Measurements from ENCODE around the gene DMWD.

The DMWD gene, protein sequence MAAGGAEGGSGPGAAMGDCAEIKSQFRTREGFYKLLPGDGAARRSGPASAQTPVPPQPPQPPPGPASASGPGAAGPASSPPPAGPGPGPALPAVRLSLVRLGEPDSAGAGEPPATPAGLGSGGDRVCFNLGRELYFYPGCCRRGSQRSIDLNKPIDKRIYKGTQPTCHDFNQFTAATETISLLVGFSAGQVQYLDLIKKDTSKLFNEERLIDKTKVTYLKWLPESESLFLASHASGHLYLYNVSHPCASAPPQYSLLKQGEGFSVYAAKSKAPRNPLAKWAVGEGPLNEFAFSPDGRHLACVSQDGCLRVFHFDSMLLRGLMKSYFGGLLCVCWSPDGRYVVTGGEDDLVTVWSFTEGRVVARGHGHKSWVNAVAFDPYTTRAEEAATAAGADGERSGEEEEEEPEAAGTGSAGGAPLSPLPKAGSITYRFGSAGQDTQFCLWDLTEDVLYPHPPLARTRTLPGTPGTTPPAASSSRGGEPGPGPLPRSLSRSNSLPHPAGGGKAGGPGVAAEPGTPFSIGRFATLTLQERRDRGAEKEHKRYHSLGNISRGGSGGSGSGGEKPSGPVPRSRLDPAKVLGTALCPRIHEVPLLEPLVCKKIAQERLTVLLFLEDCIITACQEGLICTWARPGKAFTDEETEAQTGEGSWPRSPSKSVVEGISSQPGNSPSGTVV

DNA sequence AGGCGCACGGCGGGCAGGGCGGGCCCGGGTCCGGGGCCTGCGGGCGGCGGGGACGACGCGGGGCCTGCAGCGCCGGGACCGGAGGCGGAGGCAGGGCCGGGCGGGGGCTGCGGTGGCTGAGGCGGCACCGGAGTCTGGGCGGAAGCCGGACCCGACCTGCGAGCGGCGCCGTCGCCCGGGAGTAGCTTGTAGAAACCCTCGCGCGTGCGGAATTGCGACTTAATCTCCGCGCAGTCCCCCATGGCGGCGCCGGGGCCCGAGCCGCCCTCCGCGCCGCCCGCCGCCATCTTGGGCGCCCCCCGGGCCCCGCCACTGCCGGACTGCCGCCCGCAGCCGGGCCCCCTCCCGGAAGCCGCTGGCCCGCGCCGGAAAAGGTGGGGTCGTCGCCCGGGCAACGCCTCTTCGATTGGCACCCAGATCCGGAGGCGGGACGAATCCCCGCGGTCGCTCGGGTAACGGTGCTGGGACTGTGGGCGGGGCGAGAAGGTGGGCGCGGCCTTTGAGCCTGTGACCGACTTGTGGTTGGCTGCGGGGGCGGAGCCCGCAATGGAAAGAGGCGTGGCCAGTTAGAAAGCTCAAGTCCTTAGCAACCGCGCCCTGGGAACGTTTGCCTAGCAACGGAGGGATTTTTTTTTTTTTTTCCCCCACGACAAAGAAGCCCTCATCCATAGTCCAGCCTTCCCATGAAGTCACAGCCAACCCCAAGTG is at the start of gene DMWD:
Gene DMWD, minus strand, starts transcription at position 376 of the 708 bp plus-strand sequence. Its CDS starts 89 bp downstream, at position 287.
- peak; percentile 97 for DNase-seq

DNA sequence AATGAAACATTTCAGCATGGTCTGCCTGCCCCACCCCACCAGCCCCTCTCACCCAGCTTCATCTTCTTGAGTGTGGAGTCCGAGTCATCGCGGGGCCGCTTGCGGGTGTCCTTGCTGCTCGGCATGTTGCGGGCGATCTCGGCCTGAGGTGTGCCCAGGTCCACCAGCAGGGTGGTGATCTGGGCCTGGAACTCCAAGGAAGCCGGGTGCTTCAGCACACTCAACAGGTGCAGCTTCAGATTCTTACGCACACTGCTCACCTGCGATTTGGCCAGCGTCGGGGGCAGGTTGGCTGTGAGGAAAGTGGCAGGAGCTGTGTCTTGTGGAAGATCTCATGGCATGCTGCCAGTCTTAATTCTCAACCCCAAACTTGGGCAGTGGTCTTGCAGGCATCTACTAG is 49.6 kb upstream of the DMWD start:
- no peak for DNase-seq

DNA sequence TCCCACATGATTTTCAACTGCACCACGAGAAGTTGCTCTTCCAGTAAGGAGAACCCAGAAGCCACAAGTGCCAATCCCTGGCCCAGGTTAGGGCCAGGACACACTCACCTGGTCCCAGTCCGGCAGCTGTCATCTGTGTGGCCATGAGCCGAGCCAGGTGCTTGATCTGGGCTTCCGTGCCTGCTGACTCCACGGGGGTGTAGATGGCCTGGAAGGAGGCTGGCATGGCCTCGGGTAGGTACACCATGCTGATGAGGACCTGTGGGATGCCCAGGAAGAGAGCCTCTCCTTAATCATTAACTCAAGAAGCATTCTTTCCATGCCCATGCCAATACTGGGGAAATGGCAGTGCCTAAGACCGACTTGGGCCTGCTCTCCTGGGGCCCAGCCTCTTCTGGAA is 42.3 kb upstream of the DMWD start:
- DNase-seq, result no peak

DNA sequence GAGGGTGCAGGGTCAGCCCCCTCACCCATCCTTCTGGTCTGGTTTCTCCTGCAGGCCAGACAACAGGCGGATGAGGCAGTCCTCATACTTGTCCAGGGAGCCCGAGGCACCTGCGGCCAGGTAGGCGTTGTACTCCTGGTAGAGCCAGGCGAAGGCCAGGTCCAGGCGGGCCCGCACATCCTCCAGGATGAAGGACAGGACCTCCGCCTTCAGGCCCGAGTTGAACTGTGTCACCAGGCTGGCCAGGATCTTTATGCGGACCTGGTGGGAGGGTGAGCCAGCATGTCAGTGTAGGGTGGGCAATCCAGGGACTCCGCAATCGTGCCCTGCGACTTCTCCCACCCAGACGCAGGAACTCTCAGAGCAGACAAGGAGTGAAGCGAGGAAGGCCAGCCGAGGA is 36.3 kb upstream of the DMWD start:
- DNase-seq, result no peak

DNA sequence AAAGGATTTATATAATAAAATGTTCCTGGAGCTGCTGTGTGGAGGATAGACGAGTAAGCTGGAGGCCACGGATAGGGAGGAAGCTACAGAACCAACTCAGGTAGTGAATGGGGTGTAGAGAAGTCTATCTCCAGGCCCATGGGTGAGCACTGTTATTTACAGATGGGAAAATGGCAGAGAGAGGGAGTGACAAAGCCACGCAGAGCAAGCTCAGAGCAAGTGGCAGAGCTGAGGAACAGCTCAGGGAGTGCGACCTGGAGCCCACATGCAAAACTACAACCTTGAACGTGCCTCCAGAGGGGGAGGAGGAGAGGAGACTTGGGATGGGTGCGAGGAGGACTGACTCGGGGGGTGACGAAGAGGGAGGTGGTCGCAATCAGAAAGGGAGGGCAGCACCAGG is 35.9 kb upstream of the DMWD start:
- DNase-seq, result no peak

DNA sequence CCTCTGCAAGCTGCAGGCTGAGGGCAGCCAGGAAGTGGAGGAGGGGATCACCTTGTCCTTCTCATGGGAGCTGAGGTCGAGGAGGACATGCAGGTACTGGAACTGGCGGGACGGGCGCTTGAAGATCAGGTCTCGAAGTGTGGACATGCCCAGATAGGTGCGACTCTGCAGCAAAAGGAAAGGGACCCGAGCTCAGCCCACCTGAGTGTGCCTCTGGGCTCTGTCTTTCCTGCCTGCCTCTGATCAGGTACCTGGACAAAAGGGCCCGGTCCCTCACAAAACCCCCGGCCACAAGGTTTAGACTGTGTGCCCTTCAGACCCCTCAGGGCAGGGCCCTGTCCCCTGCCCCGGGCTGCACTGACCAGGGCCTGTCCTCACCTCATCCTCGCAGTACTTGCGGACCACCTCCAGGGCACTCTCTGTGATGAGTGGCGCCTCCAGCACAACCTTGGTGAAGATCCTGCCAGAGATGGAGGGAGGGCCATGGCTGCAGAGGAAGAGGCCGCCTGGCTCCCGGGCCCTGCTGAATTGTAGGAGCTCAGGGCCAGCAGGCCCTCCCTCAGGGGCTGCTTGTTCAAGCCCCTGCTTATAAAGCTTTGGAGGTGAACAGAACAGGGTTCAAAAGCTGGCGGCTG is 34.9 kb upstream of the DMWD start:
- DNase-seq, result no peak

DNA sequence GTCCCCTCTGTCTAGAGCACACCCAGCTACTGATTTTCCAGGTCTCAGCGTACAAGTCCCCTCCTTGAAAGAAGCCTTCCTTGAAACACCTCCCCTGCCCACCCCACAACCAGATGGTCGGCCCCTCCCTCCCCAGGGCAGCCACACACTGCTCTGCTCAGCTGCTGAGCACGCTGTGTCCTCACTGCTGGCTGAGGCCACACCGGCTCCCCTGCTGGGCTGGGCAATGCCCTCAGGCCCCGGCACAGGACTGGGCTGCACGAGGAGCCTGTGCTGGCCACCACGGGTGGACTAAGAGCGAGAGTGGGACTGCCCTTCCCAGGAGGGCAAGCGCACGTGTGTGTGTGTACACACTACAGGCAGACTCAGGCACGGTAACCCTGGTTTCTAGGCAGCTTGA is 34.3 kb upstream of the DMWD start:
- no peak for DNase-seq

DNA sequence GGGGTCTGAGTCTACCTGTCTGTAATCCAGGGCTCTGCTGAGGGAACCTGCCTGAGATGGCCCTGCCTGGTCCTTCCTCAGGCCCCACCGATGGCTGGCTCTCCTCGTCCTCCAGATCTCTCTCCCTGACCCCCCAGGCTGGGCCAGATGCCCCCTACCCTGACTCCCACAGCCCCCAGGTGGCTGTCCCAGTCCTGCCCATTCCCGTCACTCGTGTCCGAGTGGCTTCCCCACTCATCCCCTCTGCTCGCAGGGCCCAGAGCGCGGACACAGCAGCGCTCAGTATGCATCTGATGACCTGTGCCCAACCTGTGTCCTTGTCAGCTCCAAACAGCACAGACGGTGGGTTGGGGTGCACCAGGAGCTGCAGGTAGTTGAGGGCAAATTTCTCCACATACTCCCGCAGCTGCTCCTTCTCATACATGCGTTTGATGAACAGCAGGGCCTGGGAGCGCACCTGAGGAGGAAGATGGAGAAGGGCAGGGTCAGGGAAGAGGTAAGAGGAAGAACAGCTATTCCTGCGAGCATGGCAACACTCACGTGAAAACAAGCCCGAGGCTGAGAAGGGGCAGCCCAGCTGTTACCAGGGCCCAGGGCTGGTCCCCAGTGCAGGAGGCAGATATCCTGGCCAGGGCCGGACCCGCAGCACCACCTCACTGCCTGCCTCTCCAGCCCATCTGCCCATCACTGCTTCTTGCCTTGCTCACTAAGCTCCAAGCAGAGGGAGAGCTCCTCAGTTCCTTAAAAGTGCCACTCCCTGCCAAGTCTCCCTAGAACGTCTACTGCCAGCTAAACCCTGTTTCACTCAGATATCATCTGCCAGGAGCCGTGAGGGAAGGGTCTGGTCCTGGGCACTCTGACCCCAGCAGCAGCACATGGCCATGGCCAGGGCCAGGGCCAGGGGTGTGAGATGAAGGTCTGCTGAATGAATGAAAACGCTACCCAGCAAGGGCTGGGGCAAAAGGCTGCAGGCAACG is 33.6 kb upstream of the DMWD start:
- no peak for DNase-seq

DNA sequence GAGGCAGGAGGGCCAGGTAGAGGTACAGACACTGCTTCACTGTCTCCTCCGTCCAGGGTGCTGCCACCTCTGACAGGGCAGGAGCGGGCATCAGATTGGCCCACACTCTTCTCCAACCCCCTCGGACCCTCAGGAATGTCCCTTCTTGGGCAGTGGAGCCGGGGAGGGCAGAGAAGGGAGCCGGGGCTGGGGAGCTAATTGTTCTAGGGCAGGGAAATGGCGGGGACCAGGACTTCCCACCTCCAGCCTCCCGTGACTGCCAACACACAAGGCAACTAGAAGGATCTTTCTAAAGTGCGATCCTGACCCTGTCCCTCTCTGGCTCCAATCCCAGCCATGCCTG is 32.6 kb upstream of the DMWD start:
- DNase-seq, result no peak

DNA sequence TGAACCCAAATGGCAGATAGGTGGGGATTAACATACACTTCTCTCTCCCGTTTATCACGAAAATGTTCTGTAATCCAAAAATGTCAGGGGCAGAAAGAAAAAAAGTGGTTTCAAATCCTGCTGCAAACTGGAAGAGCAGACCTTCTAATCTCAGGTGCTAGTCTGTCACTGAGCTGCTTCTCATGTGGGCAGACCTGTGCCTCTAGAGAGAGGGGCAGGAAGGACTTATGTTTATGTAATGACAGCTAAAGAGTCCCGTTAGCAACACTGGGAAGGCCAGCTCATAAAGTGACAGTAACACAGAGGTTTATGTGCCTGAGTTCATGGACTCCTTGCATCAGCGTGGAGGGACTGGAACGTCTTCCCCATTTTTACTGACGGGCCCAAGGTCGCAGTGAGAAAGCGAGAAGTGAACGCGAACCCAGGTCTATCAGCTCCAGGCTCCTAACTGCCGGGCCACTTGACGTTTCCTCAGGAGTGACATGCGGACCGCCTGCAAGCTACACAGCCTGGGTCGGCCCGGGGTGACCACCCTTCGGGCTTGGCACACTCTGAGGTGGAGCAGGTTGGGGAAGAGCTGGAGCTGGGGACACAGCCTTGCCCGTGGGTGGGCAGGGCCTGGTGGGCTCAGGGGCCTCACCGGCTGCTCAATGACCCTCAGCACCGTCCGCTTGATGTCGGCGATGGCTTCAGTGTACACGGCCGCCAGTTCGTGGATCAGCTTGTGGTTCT is 32.1 kb upstream of the DMWD start:
- DNase-seq, result no peak

DNA sequence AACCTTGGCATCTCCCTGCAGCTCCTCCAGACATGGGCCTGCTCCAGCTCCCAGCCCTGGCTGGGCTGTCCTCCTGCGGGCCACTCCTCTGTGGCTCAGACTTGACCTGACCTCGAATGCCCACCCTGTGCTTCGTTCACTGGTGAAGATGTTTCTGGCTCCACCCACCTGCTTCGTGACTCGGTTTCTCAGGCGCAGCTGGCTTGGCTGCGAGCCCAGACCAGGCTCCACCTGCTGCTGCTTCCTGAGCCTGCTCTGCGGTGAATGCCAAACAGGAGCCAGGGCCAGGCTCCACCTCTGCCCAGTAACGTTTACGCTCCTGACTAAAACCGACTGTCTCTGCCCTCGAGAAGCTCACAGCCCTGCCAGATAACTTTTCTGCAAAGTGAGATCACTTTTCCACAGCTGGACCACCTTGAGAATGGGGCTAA is 31.4 kb upstream of the DMWD start:
- DNase-seq, result peak; percentile 25

DNA sequence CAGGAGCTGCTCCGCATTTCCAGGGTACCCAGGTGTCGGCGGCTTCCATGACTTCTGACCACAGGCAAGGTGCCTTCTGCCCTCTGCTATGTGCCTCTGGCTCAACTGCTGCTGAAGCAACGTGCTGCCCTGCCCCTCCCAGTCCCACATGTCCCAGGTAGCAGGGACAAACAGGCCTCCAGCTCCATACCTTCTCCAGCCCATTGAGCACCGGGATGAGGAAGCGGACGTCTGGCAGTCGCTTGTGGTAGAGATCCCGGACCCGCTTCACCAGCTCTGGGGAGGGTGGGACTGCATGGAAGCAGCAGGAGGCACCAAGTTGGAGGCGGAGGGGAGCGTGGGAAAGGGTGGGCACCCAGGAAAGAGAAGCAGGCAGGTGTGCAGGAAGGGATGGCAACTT is 30.5 kb upstream of the DMWD start:
- DNase-seq, result no peak

DNA sequence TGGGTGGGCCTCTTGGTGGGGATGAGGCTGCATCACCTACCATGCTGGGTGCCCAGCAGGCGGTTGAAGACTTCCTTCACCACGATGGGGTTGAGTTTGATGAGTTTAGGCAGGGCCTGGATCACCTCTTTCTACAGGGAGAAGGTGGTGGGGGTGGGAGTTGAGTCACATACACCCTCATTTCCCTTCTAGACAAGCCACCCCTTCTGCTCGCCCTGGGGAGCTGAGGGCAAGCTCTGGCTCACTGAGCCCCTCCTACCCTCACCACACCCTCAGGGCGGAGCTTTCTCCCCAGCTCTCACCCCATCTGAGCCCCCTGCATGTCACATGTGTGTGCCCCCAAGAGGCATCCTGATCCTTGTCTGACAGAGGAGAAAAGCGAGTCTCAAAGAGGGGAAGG is 30.1 kb upstream of the DMWD start:
- no peak for DNase-seq

DNA sequence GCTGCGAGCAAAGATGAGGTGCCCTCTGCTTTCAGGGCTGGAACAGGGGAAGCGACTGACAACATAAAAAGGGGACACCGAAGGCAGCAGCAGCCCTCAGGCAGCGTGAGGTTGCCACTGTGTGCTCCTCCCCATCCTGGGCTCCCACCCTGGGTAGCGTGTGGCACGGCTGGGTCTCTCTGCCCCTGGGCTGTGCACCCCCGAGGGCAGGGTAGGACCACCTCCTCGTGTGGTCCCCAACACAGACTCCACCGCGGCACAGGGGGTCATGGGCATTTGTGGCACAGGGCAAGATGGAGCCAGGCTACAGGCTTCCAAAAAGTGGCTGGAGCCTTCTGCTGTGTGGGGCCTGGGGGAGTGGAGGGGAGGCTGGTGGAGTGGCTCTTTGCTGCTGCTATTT is 28.9 kb upstream of the DMWD start:
- DNase-seq, result no peak

DNA sequence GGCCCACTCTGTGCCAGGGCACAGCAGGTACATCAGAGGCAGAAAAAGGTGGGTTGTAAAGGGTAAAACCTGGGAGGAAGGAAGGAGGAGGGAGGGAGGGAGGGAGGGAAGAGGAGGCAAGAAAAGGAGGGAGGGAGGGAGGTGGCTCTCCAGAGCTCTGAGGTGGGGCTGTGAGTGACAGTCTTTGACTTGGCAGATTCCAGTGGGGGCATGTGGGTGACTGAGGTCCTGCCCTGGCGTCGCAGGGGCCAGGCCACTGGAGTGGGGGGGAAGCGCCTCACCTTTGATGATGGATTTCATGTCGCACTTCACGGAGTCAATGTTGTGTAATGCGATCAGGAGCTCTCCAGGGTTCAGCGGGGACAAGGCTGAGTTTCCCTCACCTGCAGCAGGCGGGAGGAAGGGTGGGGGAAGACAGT is 28.5 kb upstream of the DMWD start:
- no peak for DNase-seq

DNA sequence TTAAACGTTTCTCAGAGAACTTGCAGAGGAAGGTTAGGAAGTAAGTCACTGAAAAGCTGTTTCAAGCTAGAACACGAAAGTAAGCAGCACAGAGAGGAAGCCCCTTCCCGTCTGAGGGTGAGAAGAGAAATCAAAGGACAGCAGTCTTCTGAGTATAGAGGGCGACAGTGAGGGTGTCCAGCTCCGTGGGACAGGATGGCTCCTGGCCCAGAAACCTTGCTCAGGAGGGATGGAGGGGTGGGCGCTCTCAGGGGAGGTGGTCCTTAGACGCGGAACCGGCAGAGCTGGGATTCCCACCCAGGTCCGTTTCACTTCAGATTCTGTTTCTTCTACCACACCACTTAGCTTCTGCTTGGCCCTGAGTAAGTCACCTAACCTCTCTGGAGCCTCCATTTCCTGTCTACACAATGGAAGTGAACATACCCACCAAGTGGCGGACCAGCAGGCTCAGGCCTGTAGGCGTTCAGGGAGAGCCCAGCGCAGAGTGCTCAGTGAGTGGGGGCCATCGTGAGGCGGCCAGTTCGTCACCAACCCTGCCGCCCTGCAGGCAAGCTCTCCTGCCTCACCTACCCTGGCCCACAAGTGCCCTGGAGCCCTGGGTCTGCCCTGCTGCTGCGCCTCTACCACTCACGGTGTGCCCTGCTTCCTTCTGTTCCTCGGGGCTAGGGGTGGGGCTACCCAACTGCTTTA is 27.9 kb upstream of the DMWD start:
- no peak for DNase-seq

DNA sequence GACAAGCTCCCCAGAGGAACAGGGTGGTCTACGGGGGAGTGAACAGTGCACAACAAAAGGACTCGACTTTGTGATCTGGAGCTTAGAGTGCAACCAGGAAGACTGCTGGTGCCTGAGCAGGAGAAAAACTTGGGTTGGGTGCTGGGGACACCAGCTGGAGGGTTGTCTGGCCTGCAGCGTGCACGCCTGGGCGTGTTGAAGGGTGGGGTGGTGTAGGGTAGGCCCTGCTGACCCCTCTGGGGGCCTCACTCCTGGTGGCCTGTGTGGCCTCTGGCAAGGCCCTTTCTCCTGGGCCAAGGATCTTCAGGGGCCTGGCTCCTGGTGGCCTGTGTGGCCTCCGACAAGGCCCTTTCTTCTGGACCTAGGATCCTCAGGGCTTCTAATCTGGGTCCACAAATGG is 27.1 kb upstream of the DMWD start:
- no peak for DNase-seq

DNA sequence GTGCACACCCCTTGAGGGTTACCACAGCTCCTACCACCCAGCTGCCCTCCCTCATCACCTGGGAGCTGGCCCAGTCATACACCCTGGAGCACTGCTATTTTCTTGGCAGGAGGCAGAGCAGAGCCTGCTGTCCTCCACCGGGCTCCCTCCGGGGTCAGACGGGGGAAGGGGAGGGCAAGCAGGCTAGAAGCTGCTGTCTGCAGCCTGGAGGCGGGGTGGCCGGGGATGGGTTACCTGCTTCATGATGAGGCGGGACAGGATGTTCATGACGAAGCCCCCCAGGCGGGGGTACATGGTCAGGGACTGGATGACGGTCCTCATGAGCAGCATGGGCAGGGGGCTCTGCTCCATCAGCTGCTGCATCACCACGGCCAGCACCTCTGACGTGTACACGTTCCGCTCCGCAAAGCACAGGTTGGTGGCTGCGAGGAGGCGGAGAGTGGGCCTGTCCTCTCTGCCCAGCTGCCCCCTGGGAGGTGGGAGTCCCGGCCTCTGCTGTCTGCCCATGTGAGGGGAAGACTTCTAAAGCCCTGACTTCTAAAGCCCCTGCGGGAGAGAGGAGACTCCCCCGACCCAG is 25.2 kb upstream of the DMWD start:
- DNase-seq, result no peak

DNA sequence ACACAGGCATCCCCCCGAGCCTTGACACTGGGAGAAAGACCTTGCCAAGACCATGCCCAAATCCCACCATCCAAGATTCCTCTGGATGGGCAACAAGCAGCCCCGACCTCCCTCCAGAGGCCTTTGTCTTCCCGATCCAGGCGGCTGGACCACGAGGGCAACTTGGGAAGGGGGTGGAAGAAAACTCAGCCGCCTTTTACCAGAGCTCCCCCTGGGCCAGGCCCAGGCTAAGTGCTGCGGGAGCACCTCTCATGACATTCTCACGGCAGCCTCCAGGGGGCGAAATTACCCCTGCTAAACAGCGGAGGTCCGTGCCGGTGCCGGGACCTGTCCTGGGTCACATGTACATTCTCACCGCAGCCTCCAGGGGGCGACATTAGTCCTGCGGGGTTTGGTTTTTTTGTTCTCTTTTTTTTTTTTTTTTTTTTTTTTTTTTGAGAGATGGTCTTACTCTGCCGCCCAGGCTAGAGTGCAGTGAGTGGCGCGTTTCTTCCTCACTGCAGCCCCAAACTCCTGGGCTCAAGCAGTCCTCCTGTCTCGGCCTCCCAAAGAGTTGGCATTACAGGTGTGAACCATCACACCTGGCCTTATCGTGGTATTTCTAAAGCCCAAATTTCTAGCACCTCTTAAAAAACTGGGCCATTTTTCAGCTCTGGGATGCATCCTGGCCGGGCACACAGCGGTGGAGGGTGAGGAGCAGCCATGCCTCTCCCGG is 24.5 kb upstream of the DMWD start:
- peak; percentile 92 for DNase-seq

All from RPMI8226 (cell line).